K562 (cell line): ENCODE measurements around the gene COL8A2. TPM values are rescaled to one million over a fixed set of nuclear protein-coding genes. Genes with fewer than 3 reads are reported as not detected.

Experiments used
- ATAC-seq: fragments of 200-7000 bp; cut with Tn5 transposase; 3 replicates; pipeline ENCODE4 v1.9.1; 2020; ENCODE audit warnings: moderate library complexity
- BruUV-seq: library from RNA; stranded (reverse); fragments of 400-500 nt; replicated peaks from 2 replicates; lab custom pipeline; 2021; lab: Mats Ljungman, UMichigan
- CTCF ChIA-PET: fragments of 300-600 bp; formaldehyde crosslinking; extraction: SDS; loops from one replicate; lab custom pipeline; 2021; ENCODE audit warnings: low intra/inter-chr PET ratio; lab: Yijun Ruan, JAX
- POLR2A ChIA-PET: fragments of 300-600, 350-650 bp; sonication (Branson Sonifier 250); formaldehyde crosslinking; extraction: SDS; loops from one replicate; lab custom pipeline; 2021; ENCODE audit warnings: antibody characterized with exemption, inconsistent platforms; lab: Yijun Ruan, JAX
- DNase-seq, 4 experiments: peaks; one replicate each; pipeline versions ENCODE4 v3.0.0 to v3.0.0-alpha.2; 2011 to 2018; ENCODE audit warnings: low spot score in 3 of 4, mixed read lengths in 3 of 4; ENCODE audit errors: extremely low read depth in 1 of 4
- FAIRE-seq: peaks from 2 replicates; lab custom pipeline; 2011; peaks lifted over from hg19 to GRCh38; lab: Jason Lieb, UNC
- H2AFZ ChIP-seq: 2 replicates; pipeline ENCODE4 v1.6.0; 2011; ENCODE audit warnings: low read depth, low read length, control low read depth, inconsistent platforms
- H3K27ac ChIP-seq: fragments of 200-600 bp; 3 replicates; pipeline ENCODE4 v1.8.0; 2011; ENCODE audit warnings: low read depth, mild to moderate bottlenecking, control low read depth, inconsistent platforms, low read length, moderate library complexity, mixed read lengths; ENCODE audit errors: extremely low read depth
- H3K27me3 ChIP-seq, 2 experiments: fragments of 300-600 bp in 1 of 2; 2 replicates in 1 of 2; 3 replicates in 1 of 2; pipeline versions ENCODE4 v1.6.0 to v1.8.0; 2011; ENCODE audit warnings: inconsistent platforms in 2 of 2, low read length in 2 of 2, mild to moderate bottlenecking in 1 of 2, mixed read lengths in 1 of 2, moderate library complexity in 1 of 2; ENCODE audit not compliant: control insufficient read depth in 2 of 2, insufficient read depth in 2 of 2
- H3K36me3 ChIP-seq: fragments of 300-600 bp; 3 replicates; pipeline ENCODE4 v1.8.0; 2011; ENCODE audit warnings: mild to moderate bottlenecking, low read length, inconsistent platforms; ENCODE audit not compliant: control insufficient read depth, insufficient read depth
- H3K4me1 ChIP-seq, 2 experiments: fragments of 200-600 bp in 1 of 2; replicated peaks in 1 of 2; 2 replicates in 1 of 2; 3 replicates in 1 of 2; pipeline versions ENCODE4 v1.5.1 to v1.8.0; 2011; ENCODE audit warnings: inconsistent platforms in 2 of 2, low read length in 2 of 2, mild to moderate bottlenecking in 1 of 2, mixed read lengths in 1 of 2, moderate library complexity in 1 of 2; ENCODE audit not compliant: control insufficient read depth in 2 of 2, insufficient read depth in 2 of 2
- H3K4me2 ChIP-seq: 2 replicates; pipeline ENCODE4 v1.6.1; 2011; ENCODE audit warnings: low read length, control low read depth, inconsistent platforms, mixed read lengths; ENCODE audit not compliant: insufficient read depth
- H3K4me3 ChIP-seq: fragments of 200-600 bp; sonication (generic), shearing (Covaris generic); 2 replicates; pipeline ENCODE4 v1.5.1; 2016; ENCODE audit warnings: control low read depth, inconsistent platforms
- H3K79me2 ChIP-seq: fragments of 200-600 bp; 3 replicates; pipeline ENCODE4 v1.8.0; 2011; ENCODE audit warnings: low read length, inconsistent platforms; ENCODE audit not compliant: control insufficient read depth, insufficient read depth
- H3K9ac ChIP-seq, 2 experiments: 2 replicates each; pipeline versions ENCODE4 v1.6.0 to v1.6.1; 2011; ENCODE audit warnings: low read depth in 2 of 2, low read length in 2 of 2, control low read depth in 1 of 2, inconsistent platforms in 1 of 2, mild to moderate bottlenecking in 1 of 2, mixed read lengths in 1 of 2; ENCODE audit not compliant: insufficient read depth in 1 of 2
- H3K9me1 ChIP-seq: one replicate; pipeline ENCODE4 v1.6.0; 2011; ENCODE audit warnings: inconsistent platforms, mild to moderate bottlenecking, low read length, moderate library complexity; ENCODE audit not compliant: control insufficient read depth, insufficient read depth
- H3K9me3 ChIP-seq: replicated peaks from 2 replicates; pipeline ENCODE4 v1.5.1; 2011; ENCODE audit warnings: low read depth, low read length, inconsistent platforms; ENCODE audit not compliant: control insufficient read depth, insufficient read depth
- H4K20me1 ChIP-seq: replicated peaks from 2 replicates; pipeline ENCODE4 v1.6.1; 2011; ENCODE audit warnings: low read length, inconsistent platforms, mixed read lengths; ENCODE audit not compliant: control insufficient read depth, insufficient read depth
- AFF4 ChIP-seq: sonication (generic); formaldehyde crosslinking; IDR thresholded peaks from 2 replicates; pipeline ENCODE4 v1.8.0; 2023; ENCODE audit warnings: mild to moderate bottlenecking, missing genetic modification reagents
- CBFA2T3 ChIP-seq: fragments of 450-650 bp; IDR thresholded peaks from 2 replicates; pipeline ENCODE4 v1.6.1; 2017
- GABPA ChIP-seq: fragments of 200-800 bp; sonication (Bioruptor generic); conservative IDR thresholded peaks from 2 replicates; pipeline ENCODE4 v1.6.1; 2016; ENCODE audit warnings: low read depth, missing genetic modification characterization, missing compliant biosample characterization
- MAFK ChIP-seq: IDR thresholded peaks from 2 replicates; pipeline ENCODE4 v1.6.1; 2011; ENCODE audit warnings: low read length, improper control_type of control experiment
- MTA2 ChIP-seq: fragments of 450-650 bp; IDR thresholded peaks from 2 replicates; pipeline ENCODE4 v1.6.1; 2016; ENCODE audit warnings: low read depth
- PHB2 ChIP-seq: fragments of 450-650 bp; IDR thresholded peaks from 2 replicates; pipeline ENCODE4 v1.6.1; 2017; ENCODE audit warnings: low read depth
- PURB ChIP-seq: sonication (generic); formaldehyde crosslinking; IDR thresholded peaks from 2 replicates; pipeline ENCODE4 v1.9.0; 2021; ENCODE audit warnings: low read depth, mild to moderate bottlenecking, missing genetic modification reagents
- RUNX1 ChIP-seq: sonication (generic); IDR thresholded peaks from 2 replicates; pipeline ENCODE4 v1.6.1; 2016; ENCODE audit warnings: antibody characterized with exemption, low read depth
- SUPT5H ChIP-seq: fragments of 450-650 bp; IDR thresholded peaks from 2 replicates; pipeline ENCODE4 v1.6.1; 2016
- TSC22D4 ChIP-seq: fragments of 450-650 bp; IDR thresholded peaks from 2 replicates; pipeline ENCODE4 v1.6.1; 2016; ENCODE audit warnings: missing genetic modification characterization, missing biosample characterization, control low read depth
- ZNF561 ChIP-seq: fragments of 450-650 bp; formaldehyde crosslinking; conservative IDR thresholded peaks from 2 replicates; pipeline ENCODE4 v1.4.0; 2020; ENCODE audit warnings: mild to moderate bottlenecking, moderate library complexity
- ZNF609 ChIP-seq: sonication (generic); formaldehyde crosslinking; IDR thresholded peaks from 2 replicates; pipeline ENCODE4 v1.8.1; 2023; ENCODE audit warnings: missing genetic modification reagents, mild to moderate bottlenecking, borderline replicate concordance
- ZNF655 ChIP-seq: fragments of 250-450 bp; sonication (Bioruptor Pico); IDR thresholded peaks from 2 replicates; pipeline ENCODE4 v1.5.0; 2021
- ZNF695 ChIP-seq: fragments of 450-650 bp; formaldehyde crosslinking; IDR thresholded peaks from 2 replicates; pipeline ENCODE4 v1.4.0; 2020; ENCODE audit warnings: mild to moderate bottlenecking, moderate library complexity
- WGBS: fragments of 100-300 bp; shearing (Covaris generic); methylation state at CpG from one replicate; pipeline ENCODE4 v1.1.6; 2016; ENCODE audit warnings: low coverage, mixed read lengths; ENCODE audit not compliant: insufficient coverage; ENCODE audit errors: missing lambda C conversion rate; 5-methylcytosine and 5-hydroxymethylcytosine counted together
- in situ Hi-C: fragments of 300-500 bp; cut with MboI; formaldehyde crosslinking; loops from 4 replicates; pipeline ENCODE4 v1.15.0; 2018; ENCODE audit warnings: inconsistent platforms, mixed read lengths
- intact Hi-C: fragments of 100-400 bp; cut with micrococcal nuclease; formaldehyde crosslinking; loops from 2 replicates; pipeline ENCODE4 v1.14.2; 2022
- polyA plus RNA-seq, 8 experiments: library from polyadenylated mRNA; depleted of rRNA in 4 of 8; stranded (reverse) in 5 of 8; unstranded in 3 of 8; fragments of >200 nt; fragmentation: Nextera tagmentation in 2 of 8; fragmentation: Illumina TruSeq in 1 of 8; extraction: Ambion mirVana in 2 of 8; extraction: Trizol in 1 of 8; gene quantifications; 2 replicates each; pipeline versions ENCODE4 v1.2.1 to v1.2.3, GENCODE V29; 2011 to 2014; ENCODE audit warnings: inconsistent platforms in 1 of 8, missing spikeins in 1 of 8
- total RNA-seq, 7 experiments: library from RNA; depleted of rRNA in 6 of 7; stranded (reverse); fragments of >200 nt in 6 of 7; fragmentation: Illumina TruSeq in 2 of 7; extraction: Trizol in 2 of 7; gene quantifications; 2 replicates each; pipeline versions ENCODE4 v1.2.1 to v1.2.3, GENCODE V29; 2011 to 2021; ENCODE audit warnings: low replicate concordance in 1 of 7

COL8A2 gene
- total and polyA plus RNA-seq, 9 of the 15 experiments (the other 6 are each of a cell fraction or from before 2014, with no cell fraction given) = 0.03 to 0.14 (median 0.04) TPM; not detected in 5

GRCh38 chr1:36088265-36088576 lies 36.8 kb downstream of the COL8A2 start:
- 40% methylated on average over 7 of the region's 8 CpGs for WGBS
- peaks cover 21% of the 10 kb centered on the region for H3K79me2 ChIP-seq
- intact Hi-C loops = loop anchor here (5.0 kb wide), 2 partner anchors 156 to 231 kb away; partner anchors contain the start of gene AGO3
- no TSS peak for BruUV-seq
- H3K4me3 ChIP-seq = peak overlapping the region; percentile 92
- DNase-seq = no peak
- peak overlapping the region; percentile 99 for H2AFZ ChIP-seq
- H3K27ac ChIP-seq = peak overlapping the region; percentile 57; the same call in 2 of the 3 replicates
- no peaks in the 10 kb centered on the region for H4K20me1 ChIP-seq
- ChIA-PET CTCF (no interaction called here), POLR2A (interaction anchor here (0.6 to 1.9 kb wide), 2 partner anchors 13 to 108 kb away, joined by 4 to 5 read pairs; no protein-coding TSS in a partner anchor)
- H3K9me3 ChIP-seq = no peaks in the 10 kb centered on the region
- peaks cover 18 to 42% of the 10 kb centered on the region in 2 experiments; a peak in 4 of 5 replicates for H3K4me1 ChIP-seq
- H3K9me1 ChIP-seq = peaks cover 6% of the 10 kb centered on the region
- peaks cover 32% of the 10 kb centered on the region; the same call in 2 of the 3 replicates for H3K36me3 ChIP-seq
- peak overlapping the region; percentile 70 to 96; a peak in 3 of 4 replicates for H3K9ac ChIP-seq
- ATAC-seq = peak; percentile 12
- peak overlapping the region; percentile 97 for H3K4me2 ChIP-seq
- H3K27me3 ChIP-seq = no peaks in the 10 kb centered on the region
- in situ Hi-C loops = no loop called here
- FAIRE-seq = no peak
- no peak for TF ChIP-seq SUPT5H
- 0 out of 2 replicates have a peak, but pooled peaks have one; percentile 35 for TF ChIP-seq PHB2
- no peak for TF ChIP-seq CBFA2T3
- TF ChIP-seq RUNX1 = no peak
- TF ChIP-seq MTA2 = no peak
- no peak for TF ChIP-seq PURB
- no peak for TF ChIP-seq ZNF695 (CRISPR knock-in tag)
- no peak for TF ChIP-seq MAFK
- TF ChIP-seq ZNF609 (CRISPR knock-in tag) = no peak
- no peak for TF ChIP-seq TSC22D4
- 0 out of 2 replicates have a peak, but pooled peaks have one; percentile 3 for TF ChIP-seq AFF4 (CRISPR knock-in tag)
- 0 out of 2 replicates have a peak, but pooled peaks have one; percentile 82 for TF ChIP-seq GABPA (tag)
- no peak for TF ChIP-seq ZNF561
- no peak for TF ChIP-seq ZNF655
